Thoracic aorta (tissue), 2 donors: ENCODE results near the gene EFHC1. TPM values are rescaled to one million over a fixed set of nuclear protein-coding genes. Genes with fewer than 3 reads are reported as not detected.
A peak's percentile ranks its signal among the peaks of the same experiment; 100 is the strongest.

ENCODE experiments used
- ATAC-seq: fragments of 150-250 bp; one replicate; pipeline ENCODE4 v1.8.0; 2017; ENCODE audit warnings: low read depth; ENCODE audit not compliant: insufficient number of reproducible peaks, low FRiP score
- DNase-seq: peaks from one replicate; pipeline ENCODE4 v3.0.0-alpha.2; 2020; ENCODE audit warnings: low spot score
- H3K27ac ChIP-seq, 2 donors: fragments of 200-600 bp; sonication (generic); 1 replicate in 1 of 2; 2 replicates in 1 of 2; pipeline ENCODE4 v1.5.1; 2016; ENCODE audit warnings: mild to moderate bottlenecking in 2 of 2, moderate library complexity in 2 of 2
- H3K27me3 ChIP-seq: fragments of 200-600 bp; sonication (generic); replicated peaks from 2 replicates; pipeline ENCODE4 v1.6.0; 2016; ENCODE audit warnings: mild to moderate bottlenecking; ENCODE audit not compliant: insufficient read depth
- H3K36me3 ChIP-seq: fragments of 200-600 bp; sonication (generic); one replicate; pipeline ENCODE4 v1.5.1; 2016
- H3K4me1 ChIP-seq, 2 donors: fragments of 200-600 bp; sonication (generic); 1 replicate in 1 of 2; 2 replicates in 1 of 2; pipeline versions ENCODE4 v1.5.1 to v1.6.0; 2016; ENCODE audit warnings: low read depth in 2 of 2, mild to moderate bottlenecking in 1 of 2; ENCODE audit not compliant: control insufficient read depth in 1 of 2
- H3K4me3 ChIP-seq: fragments of 200-600 bp; sonication (generic); 2 replicates; pipeline ENCODE4 v1.5.1; 2016; ENCODE audit warnings: mild to moderate bottlenecking
- H3K9me3 ChIP-seq: fragments of 200-600 bp; sonication (generic); 2 replicates; pipeline ENCODE4 v1.5.1; 2016
- total RNA-seq, 2 donors: library from RNA; depleted of rRNA; stranded (reverse); fragments of >200 nt; gene quantifications; one replicate each; pipeline versions ENCODE4 v1.1.0 to v1.2.3, GENCODE V29; 2016
- TF ChIP-seq, protein P1 (sequence below): fragments of 200-600 bp; sonication (generic); IDR thresholded peaks from one replicate; pipeline ENCODE4 v1.5.1; 2019; ENCODE audit warnings: antibody characterized with exemption

EFHC1 gene
- total RNA-seq, 2 donors from 2014 or later: 13.5 to 14.9 TPM

DNA sequence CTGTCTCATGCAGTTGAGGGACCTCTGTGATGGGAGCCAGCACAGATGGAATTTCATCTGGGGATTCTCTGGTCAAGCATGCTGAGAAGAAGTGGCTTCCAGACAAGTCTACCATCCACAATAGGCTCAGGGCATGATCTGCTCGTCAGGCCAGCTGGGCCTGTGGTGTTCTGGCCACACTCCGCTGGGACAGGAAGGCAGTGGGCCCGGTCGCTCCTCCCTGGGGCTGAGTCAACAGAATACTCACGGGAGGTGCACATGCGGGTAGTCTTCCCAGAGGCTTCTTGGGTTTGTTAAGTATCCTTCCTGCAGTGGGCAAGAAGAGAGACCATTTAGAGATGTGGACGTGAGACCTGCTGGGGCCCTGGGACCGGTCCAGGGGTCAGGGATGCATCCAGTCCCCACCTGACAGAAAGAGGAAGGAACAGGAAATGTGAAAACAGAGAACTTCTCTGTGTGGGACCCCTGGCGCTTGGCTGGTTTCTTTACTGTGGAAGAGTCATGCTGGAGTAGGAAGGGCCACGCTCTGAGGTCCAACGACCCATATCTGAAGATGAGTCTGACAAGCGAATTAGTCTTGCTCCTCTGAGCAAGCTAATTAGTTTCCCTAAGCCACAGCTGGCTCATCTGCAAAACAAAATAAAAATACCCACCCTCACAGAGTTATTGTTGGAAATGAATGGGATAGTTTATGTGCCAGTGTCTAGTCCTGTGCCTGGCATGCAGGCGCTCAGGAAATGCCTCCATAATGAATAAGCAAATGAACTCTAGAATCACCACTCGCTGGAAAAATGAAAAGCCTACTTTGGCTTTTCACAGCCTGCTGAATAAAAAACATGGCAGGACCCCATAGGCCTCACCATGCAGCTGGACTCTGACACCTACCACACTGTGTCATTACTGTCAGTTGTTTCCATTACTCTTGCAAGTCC is 89.4 kb downstream of the EFHC1 start:
- TF ChIP-seq, protein P1, sequence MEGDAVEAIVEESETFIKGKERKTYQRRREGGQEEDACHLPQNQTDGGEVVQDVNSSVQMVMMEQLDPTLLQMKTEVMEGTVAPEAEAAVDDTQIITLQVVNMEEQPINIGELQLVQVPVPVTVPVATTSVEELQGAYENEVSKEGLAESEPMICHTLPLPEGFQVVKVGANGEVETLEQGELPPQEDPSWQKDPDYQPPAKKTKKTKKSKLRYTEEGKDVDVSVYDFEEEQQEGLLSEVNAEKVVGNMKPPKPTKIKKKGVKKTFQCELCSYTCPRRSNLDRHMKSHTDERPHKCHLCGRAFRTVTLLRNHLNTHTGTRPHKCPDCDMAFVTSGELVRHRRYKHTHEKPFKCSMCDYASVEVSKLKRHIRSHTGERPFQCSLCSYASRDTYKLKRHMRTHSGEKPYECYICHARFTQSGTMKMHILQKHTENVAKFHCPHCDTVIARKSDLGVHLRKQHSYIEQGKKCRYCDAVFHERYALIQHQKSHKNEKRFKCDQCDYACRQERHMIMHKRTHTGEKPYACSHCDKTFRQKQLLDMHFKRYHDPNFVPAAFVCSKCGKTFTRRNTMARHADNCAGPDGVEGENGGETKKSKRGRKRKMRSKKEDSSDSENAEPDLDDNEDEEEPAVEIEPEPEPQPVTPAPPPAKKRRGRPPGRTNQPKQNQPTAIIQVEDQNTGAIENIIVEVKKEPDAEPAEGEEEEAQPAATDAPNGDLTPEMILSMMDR: no peak
- DNase-seq: no peak
- H3K36me3 ChIP-seq: peaks cover 27% of the 10 kb centered on the region

DNA sequence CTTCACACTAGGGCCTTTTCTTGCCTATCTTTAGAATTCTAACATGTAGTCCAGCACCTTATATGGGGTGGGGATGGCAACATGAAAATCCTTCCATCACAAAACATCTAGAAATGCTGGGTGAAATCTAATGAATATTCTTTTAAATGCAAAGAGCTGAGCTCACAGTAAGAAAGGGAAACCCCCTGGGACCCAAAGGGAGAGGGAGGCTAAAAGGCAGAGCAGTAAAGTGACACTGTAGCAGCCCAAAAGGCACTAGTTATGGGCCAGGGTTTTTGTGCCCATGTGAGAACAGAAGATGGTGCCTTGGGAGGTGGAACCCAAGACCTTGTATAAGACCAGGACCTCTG is 90.0 kb downstream of the EFHC1 start:
- Histone ChIP-seq H3K36me3 (peaks cover 32% of the 10 kb centered on the region), H3K4me3 (no peak overlapping the region), H3K27me3 (no peaks in the 10 kb centered on the region), H3K4me1 (peaks cover 38 to 80% of the 10 kb centered on the region in 2 donors), H3K27ac (peak overlapping the region; percentile 31 to 93), H3K9me3 (no peaks in the 10 kb centered on the region)
- DNase-seq (no peak), ATAC-seq (no peak)
- TF ChIP-seq, protein P1: no peak

More for the DNA sequence above, 89.4 kb downstream of the EFHC1 start:
- no peak for ATAC-seq
- Histone ChIP-seq H3K27ac (peak overlapping the region; percentile 31 to 93), H3K9me3 (no peaks in the 10 kb centered on the region), H3K4me3 (no peak overlapping the region), H3K27me3 (no peaks in the 10 kb centered on the region), H3K4me1 (peaks cover 45 to 84% of the 10 kb centered on the region in 2 donors)

DNA sequence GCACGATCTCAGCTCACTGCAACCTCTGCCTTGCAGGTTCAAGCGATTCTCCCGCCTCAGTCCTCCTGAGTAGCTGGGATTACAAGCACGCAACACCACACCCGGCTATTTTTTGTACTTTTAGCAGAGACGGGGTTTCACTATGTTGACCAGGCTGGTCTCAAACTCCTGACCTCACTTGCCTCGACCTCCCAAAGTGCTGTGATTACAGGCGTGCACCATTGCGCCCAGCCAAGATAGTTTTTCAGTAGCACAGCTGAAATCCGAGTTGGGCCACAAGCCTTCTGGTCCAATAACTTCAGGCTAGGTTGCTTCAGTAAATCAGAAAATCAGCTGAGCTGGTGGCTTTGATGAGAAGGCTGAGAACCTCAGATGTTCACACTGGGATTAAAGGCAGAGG is 91.0 kb downstream of the EFHC1 start:
- H3K4me1 ChIP-seq: peaks cover 38 to 78% of the 10 kb centered on the region in 2 donors
- no peaks in the 10 kb centered on the region for H3K27me3 ChIP-seq
- H3K27ac ChIP-seq: peak overlapping the region; percentile 83 to 93
- no peak overlapping the region for H3K4me3 ChIP-seq
- no peak for DNase-seq
- no peak for ATAC-seq
- H3K9me3 ChIP-seq: no peaks in the 10 kb centered on the region
- H3K36me3 ChIP-seq: peaks cover 35% of the 10 kb centered on the region
- TF ChIP-seq, protein P1: no peak

DNA sequence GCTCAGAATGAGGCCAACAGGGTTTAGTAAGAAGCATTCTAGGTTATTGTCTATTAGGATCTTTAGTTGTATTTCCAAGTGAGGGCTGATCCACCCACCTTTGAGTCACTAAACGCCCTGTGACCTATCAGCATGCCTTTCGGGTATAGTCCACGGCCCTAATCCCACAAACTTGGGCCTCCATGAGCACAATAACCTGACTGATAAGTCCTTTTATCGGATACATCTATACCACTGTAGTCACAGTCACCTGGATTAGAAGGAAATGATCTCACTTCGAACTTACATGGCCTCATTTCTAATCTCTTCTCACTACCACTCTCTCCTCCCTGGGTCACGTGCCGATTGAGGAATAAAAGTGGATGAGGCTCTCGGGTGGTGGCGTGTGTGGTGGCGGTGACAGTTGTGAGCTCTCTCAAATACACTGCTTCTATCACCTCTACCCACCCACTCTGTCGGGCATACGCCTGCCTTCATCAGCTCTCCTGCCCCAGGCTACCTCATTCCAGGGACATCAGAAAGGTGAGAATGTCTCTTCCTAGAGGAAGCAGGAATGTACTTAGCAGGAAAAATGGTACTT is 91.5 kb downstream of the EFHC1 start:
- ATAC-seq (no peak), DNase-seq (no peak)
- Histone ChIP-seq H3K27ac (peak overlapping the region; percentile 83 to 93), H3K9me3 (no peaks in the 10 kb centered on the region), H3K4me1 (peaks cover 38 to 78% of the 10 kb centered on the region in 2 donors), H3K36me3 (peaks cover 35% of the 10 kb centered on the region), H3K4me3 (peak overlapping the region; percentile 39), H3K27me3 (no peaks in the 10 kb centered on the region)
- TF ChIP-seq, protein P1: no peak

DNA sequence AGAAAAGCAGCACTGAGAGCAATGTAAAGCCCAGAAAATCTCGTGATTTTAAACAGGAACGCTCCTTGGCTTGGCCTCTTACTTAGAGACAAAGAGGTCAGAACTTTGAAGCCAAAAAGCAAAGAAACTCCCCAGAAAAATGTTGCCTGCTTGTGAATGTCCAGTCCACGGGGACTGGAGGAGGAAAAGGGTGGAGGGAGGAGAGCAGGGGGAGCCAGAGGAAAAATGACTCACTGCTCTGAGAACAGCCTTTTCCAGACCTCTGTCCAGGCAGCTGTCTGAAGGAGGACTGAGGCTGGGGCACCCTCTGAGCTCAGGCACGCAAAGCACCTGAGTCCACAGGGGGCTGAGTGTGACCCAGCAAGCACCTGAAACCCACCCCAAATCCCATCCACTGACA is 92.1 kb downstream of the EFHC1 start:
- H3K4me1 ChIP-seq: peaks cover 42 to 83% of the 10 kb centered on the region in 2 donors
- no peaks in the 10 kb centered on the region for H3K27me3 ChIP-seq
- ATAC-seq (peak; percentile 84), DNase-seq (no peak)
- H3K27ac ChIP-seq: peak overlapping the region; percentile 83 to 93
- TF ChIP-seq, protein P1: no peak
- peak overlapping the region; percentile 39 for H3K4me3 ChIP-seq
- peaks cover 30% of the 10 kb centered on the region for H3K36me3 ChIP-seq
- H3K9me3 ChIP-seq: no peaks in the 10 kb centered on the region
